Measurements from ENCODE around the gene DCXR.

DNA sequence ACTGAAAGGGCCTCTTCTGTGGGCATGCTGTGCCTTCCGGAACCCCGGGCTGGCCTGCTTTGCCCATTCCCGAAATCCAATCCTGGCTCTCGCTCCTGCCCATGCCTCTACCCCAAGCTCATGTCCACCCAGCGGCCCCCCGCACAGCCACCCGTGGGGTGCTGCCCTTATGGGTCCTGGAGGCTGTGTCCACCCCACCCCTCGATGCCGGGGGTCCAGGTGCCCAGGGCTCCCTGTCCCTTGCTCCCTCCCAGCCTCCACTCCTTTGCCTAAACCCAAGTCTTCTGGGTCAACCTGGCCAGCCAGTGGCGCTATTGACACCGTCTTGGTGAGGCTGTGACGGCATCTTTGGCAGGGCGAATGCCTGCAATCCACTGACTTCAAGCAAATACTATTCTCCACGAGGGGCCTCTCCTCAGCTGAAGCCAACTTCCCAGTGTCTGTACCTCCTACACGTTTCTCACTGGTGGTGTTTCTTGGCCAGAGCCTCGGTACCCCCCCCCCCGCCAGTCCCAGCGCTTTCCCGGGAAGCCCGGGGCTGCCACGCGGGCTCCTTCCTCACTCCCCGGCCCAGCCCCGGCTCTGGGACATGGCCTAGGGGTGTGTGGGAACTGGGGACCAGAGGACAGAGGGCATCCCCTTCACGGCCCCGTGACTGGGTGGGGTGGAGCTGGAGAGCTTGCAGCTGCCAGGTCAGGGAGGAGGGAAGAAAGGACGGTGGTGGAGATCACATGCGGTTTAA lies 40.3 kb upstream of the DCXR start:
- TF ChIP-seq, protein P1, sequence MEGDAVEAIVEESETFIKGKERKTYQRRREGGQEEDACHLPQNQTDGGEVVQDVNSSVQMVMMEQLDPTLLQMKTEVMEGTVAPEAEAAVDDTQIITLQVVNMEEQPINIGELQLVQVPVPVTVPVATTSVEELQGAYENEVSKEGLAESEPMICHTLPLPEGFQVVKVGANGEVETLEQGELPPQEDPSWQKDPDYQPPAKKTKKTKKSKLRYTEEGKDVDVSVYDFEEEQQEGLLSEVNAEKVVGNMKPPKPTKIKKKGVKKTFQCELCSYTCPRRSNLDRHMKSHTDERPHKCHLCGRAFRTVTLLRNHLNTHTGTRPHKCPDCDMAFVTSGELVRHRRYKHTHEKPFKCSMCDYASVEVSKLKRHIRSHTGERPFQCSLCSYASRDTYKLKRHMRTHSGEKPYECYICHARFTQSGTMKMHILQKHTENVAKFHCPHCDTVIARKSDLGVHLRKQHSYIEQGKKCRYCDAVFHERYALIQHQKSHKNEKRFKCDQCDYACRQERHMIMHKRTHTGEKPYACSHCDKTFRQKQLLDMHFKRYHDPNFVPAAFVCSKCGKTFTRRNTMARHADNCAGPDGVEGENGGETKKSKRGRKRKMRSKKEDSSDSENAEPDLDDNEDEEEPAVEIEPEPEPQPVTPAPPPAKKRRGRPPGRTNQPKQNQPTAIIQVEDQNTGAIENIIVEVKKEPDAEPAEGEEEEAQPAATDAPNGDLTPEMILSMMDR (IDR thresholded peaks at IDR 0.05), result no peak
- no peak for TF ChIP-seq EZH2 (IDR thresholded peaks at IDR 0.05; ENCODE audit: borderline replicate concordance, insufficient read depth, low read depth, low read length, poor library complexity, severe bottlenecking)

All from B cell (primary cell).